Liver (tissue), 9 donors: ENCODE data around the gene MYBPH. TPM values are rescaled to one million over a fixed set of nuclear protein-coding genes. Genes with fewer than 3 reads are reported as not detected.

Experiments
- DNase-seq: peaks from one replicate; pipeline ENCODE4 v3.0.0-alpha.2; 2017; ENCODE audit warnings: low spot score
- H3K27ac ChIP-seq, 2 donors: one replicate each; pipeline ENCODE4 v1.7.0; 2013; ENCODE audit warnings: inconsistent platforms in 2 of 2, low read length in 2 of 2, control low read depth in 1 of 2, low read depth in 1 of 2, mild to moderate bottlenecking in 1 of 2
- H3K27me3 ChIP-seq, 4 donors: one replicate each; pipeline versions ENCODE4 v1.6.1 to v1.7.0; 2013; ENCODE audit warnings: low read length in 3 of 4, inconsistent platforms in 1 of 4, mild to moderate bottlenecking in 1 of 4, moderate library complexity in 1 of 4; ENCODE audit not compliant: control insufficient read depth in 4 of 4, insufficient read depth in 4 of 4
- H3K36me3 ChIP-seq, 4 donors: one replicate each; pipeline versions ENCODE4 v1.6.1 to v1.7.0; 2013; ENCODE audit warnings: low read length in 3 of 4, mild to moderate bottlenecking in 3 of 4, low read depth in 1 of 4, moderate library complexity in 1 of 4; ENCODE audit not compliant: control insufficient read depth in 4 of 4, insufficient read depth in 3 of 4
- H3K4me1 ChIP-seq, 4 donors: one replicate each; pipeline versions ENCODE4 v1.6.1 to v1.7.0; 2013; ENCODE audit warnings: low read length in 3 of 4, mild to moderate bottlenecking in 3 of 4, moderate library complexity in 1 of 4; ENCODE audit not compliant: control insufficient read depth in 4 of 4, insufficient read depth in 4 of 4
- H3K4me3 ChIP-seq, 3 donors: one replicate each; pipeline versions ENCODE4 v1.6.1 to v1.7.0; 2013; ENCODE audit warnings: low read length in 3 of 3, control low read depth in 1 of 3, low read depth in 1 of 3, mild to moderate bottlenecking in 1 of 3
- H3K9ac ChIP-seq, 2 donors: one replicate each; pipeline ENCODE4 v1.7.0; 2013; ENCODE audit warnings: low read length in 2 of 2, mild to moderate bottlenecking in 2 of 2, moderate library complexity in 2 of 2, control low read depth in 1 of 2, low read depth in 1 of 2
- H3K9me3 ChIP-seq, 4 donors: one replicate each; pipeline versions ENCODE4 v1.6.1 to v1.7.0; 2013; ENCODE audit warnings: low read length in 3 of 4; ENCODE audit not compliant: control insufficient read depth in 4 of 4
- EGR1 ChIP-seq, 2 donors: IDR thresholded peaks; 2 replicates each; pipeline ENCODE4 v1.6.1; 2016 to 2018; ENCODE audit warnings: antibody characterized with exemption in 2 of 2, low read depth in 2 of 2
- FOXA1 ChIP-seq: IDR thresholded peaks from 2 replicates; pipeline ENCODE4 v1.6.1; 2016; ENCODE audit warnings: antibody characterized with exemption
- GABPA ChIP-seq, 2 donors: IDR thresholded peaks in 1 of 2; conservative IDR thresholded peaks in 1 of 2; 2 replicates each; pipeline ENCODE4 v1.6.1; 2016; ENCODE audit warnings: antibody characterized with exemption in 2 of 2, mild to moderate bottlenecking in 1 of 2, moderate library complexity in 1 of 2
- HNF4A ChIP-seq, 2 donors: conservative IDR thresholded peaks; 2 replicates each; pipeline ENCODE4 v1.6.1; 2016; ENCODE audit warnings: antibody characterized with exemption in 2 of 2, mild to moderate bottlenecking in 2 of 2
- HNF4G ChIP-seq: IDR thresholded peaks from 2 replicates; pipeline ENCODE4 v1.6.1; 2016; ENCODE audit warnings: antibody characterized with exemption
- JUND ChIP-seq, 2 donors: IDR thresholded peaks; 2 replicates each; pipeline ENCODE4 v1.6.1; 2016; ENCODE audit warnings: antibody characterized with exemption in 2 of 2
- NR2F2 ChIP-seq: IDR thresholded peaks from 2 replicates; pipeline ENCODE4 v1.6.1; 2016; ENCODE audit warnings: antibody characterized with exemption
- RAD21 ChIP-seq, 2 donors: IDR thresholded peaks; 2 replicates each; pipeline ENCODE4 v1.6.1; 2016; ENCODE audit warnings: antibody characterized with exemption in 2 of 2, mild to moderate bottlenecking in 2 of 2
- RXRA ChIP-seq, 2 donors: IDR thresholded peaks; 2 replicates each; pipeline ENCODE4 v1.6.1; 2017 to 2018; ENCODE audit warnings: antibody characterized with exemption in 2 of 2, mild to moderate bottlenecking in 1 of 2
- SP1 ChIP-seq: IDR thresholded peaks from 2 replicates; pipeline ENCODE4 v1.6.1; 2018; ENCODE audit warnings: antibody characterized with exemption, mild to moderate bottlenecking
- YY1 ChIP-seq: IDR thresholded peaks from 2 replicates; pipeline ENCODE4 v1.6.1; 2016; ENCODE audit warnings: antibody characterized with exemption, mild to moderate bottlenecking
- WGBS: extraction: QIAGEN DNeasy Blood & Tissue Kit; methylation state at CpG from one replicate; pipeline ENCODE4 v1.1.7; 2013; 5-methylcytosine and 5-hydroxymethylcytosine counted together
- polyA plus RNA-seq, 2 donors: library from polyadenylated mRNA; stranded (reverse) in 1 of 2; unstranded in 1 of 2; fragments of 200-250 nt in 1 of 2; fragments of >200 nt in 1 of 2; fragmentation: Nextera tagmentation in 1 of 2; extraction: Ambion mirVana in 1 of 2; gene quantifications; one replicate each; pipeline versions ENCODE4 v1.2.1 to v1.2.3, GENCODE V29; 2013 to 2015
- total RNA-seq, 2 donors: library from RNA; depleted of rRNA; stranded (reverse); fragments of >200 nt; gene quantifications; one replicate each; pipeline ENCODE4 v1.2.3, GENCODE V29; 2014
- TF ChIP-seq, protein P1 (sequence below): IDR thresholded peaks from 2 replicates; pipeline ENCODE4 v1.6.1; 2016; ENCODE audit warnings: antibody characterized with exemption, mild to moderate bottlenecking
- TF ChIP-seq, protein P2 (sequence below): fragments of 150-350 bp; IDR thresholded peaks from 2 replicates; pipeline ENCODE4 v1.5.1; 2017; ENCODE audit warnings: improper control_type of control experiment, low read depth, low read length; ENCODE audit not compliant: missing input control
- TF ChIP-seq, protein P3 (sequence below): IDR thresholded peaks from 2 replicates; pipeline ENCODE4 v1.6.1; 2016; ENCODE audit warnings: antibody characterized with exemption
- donor health status: healthy.
- donor health status: healthy.
- donor health status: healthy.
- donor health status: healthy.
- donor health status: healthy.

Gene MYBPH
- total and polyA plus RNA-seq, 4 donors, result 0.09 TPM; not detected in 3

DNA sequence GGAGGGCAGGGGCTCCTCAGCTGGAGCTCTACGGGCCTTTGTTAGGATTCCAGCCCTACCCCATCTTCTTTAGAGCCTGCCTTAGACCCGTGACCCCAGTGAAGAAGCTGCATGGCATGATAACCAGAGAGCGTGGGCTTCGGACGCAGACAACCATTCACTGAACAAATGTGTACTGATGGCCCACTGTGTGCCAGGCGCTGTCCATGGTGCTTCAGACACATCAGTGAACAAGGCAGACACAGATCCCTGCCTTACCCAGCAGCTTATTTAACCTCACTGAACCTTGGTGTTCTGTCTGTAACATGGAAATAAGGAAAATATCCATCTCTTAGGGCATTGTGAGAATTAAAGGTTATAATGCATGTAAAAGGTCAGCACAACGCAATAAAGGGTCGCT, 44.3 kb upstream of the MYBPH start:
- no peak overlapping the region for H3K9ac ChIP-seq
- 86% methylated on average over 8 of the region's 8 CpGs for WGBS
- H3K27ac ChIP-seq, result no peak overlapping the region
- H3K9me3 ChIP-seq, result no peaks in the 10 kb centered on the region
- no peaks in the 10 kb centered on the region for H3K4me1 ChIP-seq
- no peak for DNase-seq
- no peak overlapping the region for H3K4me3 ChIP-seq
- no peaks in the 10 kb centered on the region for H3K36me3 ChIP-seq
- no peaks in the 10 kb centered on the region for H3K27me3 ChIP-seq
- TF ChIP-seq, protein P1, sequence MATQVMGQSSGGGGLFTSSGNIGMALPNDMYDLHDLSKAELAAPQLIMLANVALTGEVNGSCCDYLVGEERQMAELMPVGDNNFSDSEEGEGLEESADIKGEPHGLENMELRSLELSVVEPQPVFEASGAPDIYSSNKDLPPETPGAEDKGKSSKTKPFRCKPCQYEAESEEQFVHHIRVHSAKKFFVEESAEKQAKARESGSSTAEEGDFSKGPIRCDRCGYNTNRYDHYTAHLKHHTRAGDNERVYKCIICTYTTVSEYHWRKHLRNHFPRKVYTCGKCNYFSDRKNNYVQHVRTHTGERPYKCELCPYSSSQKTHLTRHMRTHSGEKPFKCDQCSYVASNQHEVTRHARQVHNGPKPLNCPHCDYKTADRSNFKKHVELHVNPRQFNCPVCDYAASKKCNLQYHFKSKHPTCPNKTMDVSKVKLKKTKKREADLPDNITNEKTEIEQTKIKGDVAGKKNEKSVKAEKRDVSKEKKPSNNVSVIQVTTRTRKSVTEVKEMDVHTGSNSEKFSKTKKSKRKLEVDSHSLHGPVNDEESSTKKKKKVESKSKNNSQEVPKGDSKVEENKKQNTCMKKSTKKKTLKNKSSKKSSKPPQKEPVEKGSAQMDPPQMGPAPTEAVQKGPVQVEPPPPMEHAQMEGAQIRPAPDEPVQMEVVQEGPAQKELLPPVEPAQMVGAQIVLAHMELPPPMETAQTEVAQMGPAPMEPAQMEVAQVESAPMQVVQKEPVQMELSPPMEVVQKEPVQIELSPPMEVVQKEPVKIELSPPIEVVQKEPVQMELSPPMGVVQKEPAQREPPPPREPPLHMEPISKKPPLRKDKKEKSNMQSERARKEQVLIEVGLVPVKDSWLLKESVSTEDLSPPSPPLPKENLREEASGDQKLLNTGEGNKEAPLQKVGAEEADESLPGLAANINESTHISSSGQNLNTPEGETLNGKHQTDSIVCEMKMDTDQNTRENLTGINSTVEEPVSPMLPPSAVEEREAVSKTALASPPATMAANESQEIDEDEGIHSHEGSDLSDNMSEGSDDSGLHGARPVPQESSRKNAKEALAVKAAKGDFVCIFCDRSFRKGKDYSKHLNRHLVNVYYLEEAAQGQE, result peak; percentile 85
- TF ChIP-seq YY1, result no peak

DNA sequence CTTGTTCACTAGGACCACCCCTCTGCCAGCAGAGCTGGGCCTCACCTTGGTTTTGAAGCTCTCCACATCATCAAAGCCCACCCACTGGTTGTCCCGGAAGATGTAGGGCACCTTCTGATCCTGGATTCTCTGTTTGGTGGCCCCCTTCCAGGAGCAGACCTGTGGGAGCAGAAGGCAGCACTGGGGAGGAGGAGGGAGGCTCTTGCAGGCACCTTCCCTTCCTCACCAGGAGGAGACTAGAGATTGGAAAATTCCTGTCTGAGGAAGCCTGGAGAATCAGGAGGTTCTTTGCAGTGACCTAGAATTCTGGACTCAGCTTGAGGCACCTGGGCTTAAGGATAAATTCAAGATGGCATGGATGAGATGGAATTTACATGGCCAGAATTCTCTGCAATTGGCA, 43.5 kb upstream of the MYBPH start:
- Histone ChIP-seq H3K9ac (no peak overlapping the region), H3K4me3 (no peak overlapping the region), H3K36me3 (no peaks in the 10 kb centered on the region), H3K9me3 (no peaks in the 10 kb centered on the region), H3K27me3 (no peaks in the 10 kb centered on the region), H3K4me1 (no peaks in the 10 kb centered on the region), H3K27ac (no peak overlapping the region)
- WGBS, result 81% methylated on average over 1 of the region's 1 CpG
- TF ChIP-seq, protein P2, sequence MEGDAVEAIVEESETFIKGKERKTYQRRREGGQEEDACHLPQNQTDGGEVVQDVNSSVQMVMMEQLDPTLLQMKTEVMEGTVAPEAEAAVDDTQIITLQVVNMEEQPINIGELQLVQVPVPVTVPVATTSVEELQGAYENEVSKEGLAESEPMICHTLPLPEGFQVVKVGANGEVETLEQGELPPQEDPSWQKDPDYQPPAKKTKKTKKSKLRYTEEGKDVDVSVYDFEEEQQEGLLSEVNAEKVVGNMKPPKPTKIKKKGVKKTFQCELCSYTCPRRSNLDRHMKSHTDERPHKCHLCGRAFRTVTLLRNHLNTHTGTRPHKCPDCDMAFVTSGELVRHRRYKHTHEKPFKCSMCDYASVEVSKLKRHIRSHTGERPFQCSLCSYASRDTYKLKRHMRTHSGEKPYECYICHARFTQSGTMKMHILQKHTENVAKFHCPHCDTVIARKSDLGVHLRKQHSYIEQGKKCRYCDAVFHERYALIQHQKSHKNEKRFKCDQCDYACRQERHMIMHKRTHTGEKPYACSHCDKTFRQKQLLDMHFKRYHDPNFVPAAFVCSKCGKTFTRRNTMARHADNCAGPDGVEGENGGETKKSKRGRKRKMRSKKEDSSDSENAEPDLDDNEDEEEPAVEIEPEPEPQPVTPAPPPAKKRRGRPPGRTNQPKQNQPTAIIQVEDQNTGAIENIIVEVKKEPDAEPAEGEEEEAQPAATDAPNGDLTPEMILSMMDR, result no peak
- no peak for TF ChIP-seq SP1
- no peak for TF ChIP-seq GABPA (IDR thresholded peaks at IDR 0.05 in 1 of 2, conservative IDR thresholded peaks at IDR 0.05 in 1 of 2)
- DNase-seq, result no peak

DNA sequence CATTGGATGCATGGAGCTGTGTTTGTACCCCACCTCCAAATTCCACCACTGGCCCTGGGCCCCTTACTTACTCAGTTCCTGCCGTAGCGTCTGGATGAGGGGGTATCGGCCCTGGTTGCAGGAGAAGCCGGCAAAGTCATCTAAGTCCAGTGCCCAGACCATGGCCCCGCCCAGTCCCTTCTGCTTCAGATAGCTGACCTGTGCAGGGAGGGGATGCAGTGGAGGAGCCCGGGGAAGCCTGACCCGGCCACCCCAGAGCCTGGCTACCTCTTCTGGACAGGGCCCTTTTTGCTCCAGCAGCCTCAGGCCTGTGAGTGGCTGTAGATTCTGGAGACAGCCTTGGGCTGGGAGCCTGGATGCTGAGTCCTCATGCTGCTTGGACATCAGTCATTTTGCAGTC, 42.0 kb upstream of the MYBPH start:
- no peaks in the 10 kb centered on the region for H3K4me1 ChIP-seq
- H3K27ac ChIP-seq, result no peak overlapping the region
- H3K9ac ChIP-seq, result no peak overlapping the region
- no peak for DNase-seq
- H3K4me3 ChIP-seq, result no peak overlapping the region
- H3K36me3 ChIP-seq, result no peaks in the 10 kb centered on the region
- no peaks in the 10 kb centered on the region for H3K27me3 ChIP-seq
- TF ChIP-seq FOXA1, result no peak
- TF ChIP-seq YY1, result no peak
- TF ChIP-seq, protein P3, sequence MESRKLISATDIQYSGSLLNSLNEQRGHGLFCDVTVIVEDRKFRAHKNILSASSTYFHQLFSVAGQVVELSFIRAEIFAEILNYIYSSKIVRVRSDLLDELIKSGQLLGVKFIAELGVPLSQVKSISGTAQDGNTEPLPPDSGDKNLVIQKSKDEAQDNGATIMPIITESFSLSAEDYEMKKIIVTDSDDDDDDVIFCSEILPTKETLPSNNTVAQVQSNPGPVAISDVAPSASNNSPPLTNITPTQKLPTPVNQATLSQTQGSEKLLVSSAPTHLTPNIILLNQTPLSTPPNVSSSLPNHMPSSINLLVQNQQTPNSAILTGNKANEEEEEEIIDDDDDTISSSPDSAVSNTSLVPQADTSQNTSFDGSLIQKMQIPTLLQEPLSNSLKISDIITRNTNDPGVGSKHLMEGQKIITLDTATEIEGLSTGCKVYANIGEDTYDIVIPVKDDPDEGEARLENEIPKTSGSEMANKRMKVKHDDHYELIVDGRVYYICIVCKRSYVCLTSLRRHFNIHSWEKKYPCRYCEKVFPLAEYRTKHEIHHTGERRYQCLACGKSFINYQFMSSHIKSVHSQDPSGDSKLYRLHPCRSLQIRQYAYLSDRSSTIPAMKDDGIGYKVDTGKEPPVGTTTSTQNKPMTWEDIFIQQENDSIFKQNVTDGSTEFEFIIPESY, result no peak
- no peak for TF ChIP-seq JUND (IDR thresholded peaks at IDR 0.05)
- no peak for TF ChIP-seq EGR1 (IDR thresholded peaks at IDR 0.05; ENCODE audit: low read depth in 2 of 2)
- no peak for TF ChIP-seq NR2F2
- TF ChIP-seq SP1, result no peak
- no peak for TF ChIP-seq GABPA (IDR thresholded peaks at IDR 0.05 in 1 of 2, conservative IDR thresholded peaks at IDR 0.05 in 1 of 2)
- TF ChIP-seq HNF4A (conservative IDR thresholded peaks at IDR 0.05), result no peak
- TF ChIP-seq RXRA (IDR thresholded peaks at IDR 0.05), result no peak
- no peak for TF ChIP-seq HNF4G
- TF ChIP-seq, protein P2, result no peak
- TF ChIP-seq RAD21 (IDR thresholded peaks at IDR 0.05), result no peak
- TF ChIP-seq, protein P1, result no peak
- 67% methylated on average over 7 of the region's 7 CpGs for WGBS
- no peaks in the 10 kb centered on the region for H3K9me3 ChIP-seq
